ENCODE measurements around the gene LCE6A.

GRCh38 chr1:152864443-152864842 lies 21.8 kb downstream of the LCE6A start:
- no peak for TF ChIP-seq CTCF (conservative IDR thresholded peaks at IDR 0.05 in 1 of 2, IDR thresholded peaks at IDR 0.05 in 1 of 2; ENCODE audit: extremely low read depth in 1 of 2, insufficient read depth in 1 of 2, low read depth in 1 of 2, low read length in 2 of 2)
- no peak for TF ChIP-seq EZH2 (IDR thresholded peaks at IDR 0.05; ENCODE audit: borderline replicate concordance, low read length)

Measured in mammary epithelial cell (primary cell).